ENCODE results near the gene PLD1.

Gene PLD1

GRCh38 chr3:171677706-171678105, 132.6 kb downstream of the PLD1 start:
- no peak for TF ChIP-seq CTCF (IDR thresholded peaks at IDR 0.05; ENCODE audit: insufficient read depth, low read depth, low read length, missing control alignments)
- no peak overlapping the region for H3K4me3 ChIP-seq (ENCODE audit: low read length)
- no peak for DNase-seq (ENCODE audit: low read depth)

GRCh38 chr3:171676601-171677175, 133.6 kb downstream of the PLD1 start:
- DNase-seq (ENCODE audit: low read depth): no peak
- no peak for TF ChIP-seq CTCF (IDR thresholded peaks at IDR 0.05; ENCODE audit: insufficient read depth, low read depth, low read length, missing control alignments)
- no peak overlapping the region for H3K4me3 ChIP-seq (ENCODE audit: low read length)

- DNase-seq (ENCODE audit: low read depth): no peak
- no peak for TF ChIP-seq CTCF (IDR thresholded peaks at IDR 0.05; ENCODE audit: insufficient read depth, low read depth, low read length, missing control alignments)
- H3K4me3 ChIP-seq (ENCODE audit: low read length): no peak overlapping the region
These were observed 136.3 kb downstream of the PLD1 start for GRCh38 chr3:171673951-171674350.

- no peak for TF ChIP-seq CTCF (IDR thresholded peaks at IDR 0.05; ENCODE audit: insufficient read depth, low read depth, low read length, missing control alignments)
- no peak for DNase-seq (ENCODE audit: low read depth)
- no peak overlapping the region for H3K4me3 ChIP-seq (ENCODE audit: low read length)
These were observed 137.7 kb downstream of the PLD1 start for GRCh38 chr3:171672538-171672937.

GRCh38 chr3:171672124-171672523, 138.2 kb downstream of the PLD1 start:
- DNase-seq (ENCODE audit: low read depth): no peak
- H3K4me3 ChIP-seq (ENCODE audit: low read length): no peak overlapping the region
- no peak for TF ChIP-seq CTCF (IDR thresholded peaks at IDR 0.05; ENCODE audit: insufficient read depth, low read depth, low read length, missing control alignments)

- no peak for DNase-seq (ENCODE audit: low read depth)
- H3K4me3 ChIP-seq (ENCODE audit: low read length): no peak overlapping the region
- no peak for TF ChIP-seq CTCF (IDR thresholded peaks at IDR 0.05; ENCODE audit: insufficient read depth, low read depth, low read length, missing control alignments)
These were observed 138.6 kb downstream of the PLD1 start for GRCh38 chr3:171671709-171672108.

- no peak overlapping the region for H3K4me3 ChIP-seq (ENCODE audit: low read length)
- TF ChIP-seq CTCF (IDR thresholded peaks at IDR 0.05; ENCODE audit: insufficient read depth, low read depth, low read length, missing control alignments): no peak
- no peak for DNase-seq (ENCODE audit: low read depth)
These were observed 143.8 kb downstream of the PLD1 start for GRCh38 chr3:171666516-171666915.

Data from epithelial cell of esophagus (primary cell).